Astrocyte (in vitro differentiated cells and primary cell): Measurements from ENCODE around the gene PTPRM. TPM values are rescaled to one million over a fixed set of nuclear protein-coding genes. Genes with fewer than 3 reads are reported as not detected.

ENCODE experiments used
- DNase-seq: peaks from one replicate; pipeline ENCODE4 v3.0.0-alpha.2; 2010; ENCODE audit warnings: low read depth
- FAIRE-seq: peaks from 2 replicates; lab custom pipeline; 2011; peaks lifted over from hg19 to GRCh38; lab: Jason Lieb, UNC
- H2AFZ ChIP-seq: 2 replicates; pipeline ENCODE4 v1.6.0; 2012; ENCODE audit warnings: low read depth, low read length, inconsistent platforms
- H3K27ac ChIP-seq: 2 replicates; pipeline ENCODE4 v1.5.1; 2011; ENCODE audit warnings: low read depth, low read length, inconsistent platforms
- H3K27me3 ChIP-seq: 2 replicates; pipeline ENCODE4 v1.6.0; 2011; ENCODE audit warnings: low read length, inconsistent platforms; ENCODE audit not compliant: insufficient read depth
- H3K36me3 ChIP-seq: 2 replicates; pipeline ENCODE4 v1.5.1; 2011; ENCODE audit warnings: low read length, inconsistent platforms; ENCODE audit not compliant: insufficient read depth
- H3K4me1 ChIP-seq: 2 replicates; pipeline ENCODE4 v1.5.1; 2011; ENCODE audit warnings: low read length, inconsistent platforms; ENCODE audit not compliant: insufficient read depth
- H3K4me2 ChIP-seq: 2 replicates; pipeline ENCODE4 v1.6.0; 2012; ENCODE audit warnings: low read length, inconsistent platforms
- H3K4me3 ChIP-seq: 2 replicates; pipeline ENCODE4 v1.5.1; 2011; ENCODE audit warnings: low read depth, mild to moderate bottlenecking, low read length, inconsistent platforms; ENCODE audit not compliant: insufficient read depth
- H3K79me2 ChIP-seq: 2 replicates; pipeline ENCODE4 v1.6.0; 2012; ENCODE audit warnings: mild to moderate bottlenecking, low read length, inconsistent platforms; ENCODE audit not compliant: insufficient read depth
- H3K9ac ChIP-seq: 2 replicates; pipeline ENCODE4 v1.6.0; 2012; ENCODE audit warnings: mild to moderate bottlenecking, low read length, inconsistent platforms
- H3K9me3 ChIP-seq: 2 replicates; pipeline ENCODE4 v1.5.1; 2012; ENCODE audit warnings: low read depth, mild to moderate bottlenecking, low read length, inconsistent platforms; ENCODE audit not compliant: insufficient read depth
- H4K20me1 ChIP-seq: 2 replicates; pipeline ENCODE4 v1.6.0; 2012; ENCODE audit warnings: low read length, inconsistent platforms; ENCODE audit not compliant: insufficient read depth
- H3K27ac Mint-ChIP-seq: one replicate; pipeline ENCODE4 v1.8.0; 2021; ENCODE audit warnings: mild to moderate bottlenecking, mixed read lengths; ENCODE audit not compliant: unreplicated experiment
- H3K27me3 Mint-ChIP-seq: one replicate; pipeline ENCODE4 v1.8.0; 2021; ENCODE audit warnings: low read depth, mixed read lengths; ENCODE audit not compliant: unreplicated experiment
- H3K36me3 Mint-ChIP-seq: one replicate; pipeline ENCODE4 v1.8.0; 2021; ENCODE audit warnings: low read depth, mixed read lengths; ENCODE audit not compliant: unreplicated experiment
- H3K4me1 Mint-ChIP-seq: one replicate; pipeline ENCODE4 v1.8.0; 2021; ENCODE audit warnings: low read depth, mixed read lengths; ENCODE audit not compliant: unreplicated experiment
- H3K4me3 Mint-ChIP-seq: one replicate; pipeline ENCODE4 v1.8.0; 2021; ENCODE audit warnings: mild to moderate bottlenecking, moderate library complexity, mixed read lengths; ENCODE audit not compliant: unreplicated experiment
- H3K9me3 Mint-ChIP-seq: one replicate; pipeline ENCODE4 v1.8.0; 2021; ENCODE audit warnings: mild to moderate bottlenecking, mixed read lengths; ENCODE audit not compliant: unreplicated experiment
- CTCF ChIP-seq: IDR thresholded peaks from 2 replicates; pipeline ENCODE4 v1.5.1; 2011; ENCODE audit warnings: low read depth, mild to moderate bottlenecking, inconsistent platforms, low read length, moderate library complexity; ENCODE audit not compliant: insufficient read depth
- EZH2 ChIP-seq: IDR thresholded peaks from 2 replicates; pipeline ENCODE4 v1.6.1; 2012; ENCODE audit warnings: mild to moderate bottlenecking, low read length, inconsistent platforms; ENCODE audit not compliant: insufficient read depth
- total RNA-seq: library from RNA; stranded (reverse); gene quantifications from 2 replicates; pipeline ENCODE4 v1.2.1, GENCODE V29; 2021

Gene PTPRM
- total RNA-seq, 1 donor from 2014 or later, result 59.6 TPM

GRCh38 chr18:8329186-8329771, 762.2 kb downstream of the PTPRM start:
- H3K4me1 Mint-ChIP-seq, result peaks cover 1% of the 10 kb centered on the region
- Histone ChIP-seq H3K9me3 (no peaks in the 10 kb centered on the region), H4K20me1 (no peaks in the 10 kb centered on the region), H3K4me1 (no peaks in the 10 kb centered on the region), H3K36me3 (no peaks in the 10 kb centered on the region), H3K27me3 (no peaks in the 10 kb centered on the region), H3K9ac (no peak overlapping the region), H3K4me3 (no peak overlapping the region), H2AFZ (no peak overlapping the region), H3K79me2 (no peaks in the 10 kb centered on the region), H3K27ac (no peak overlapping the region), H3K4me2 (no peak overlapping the region)
- H3K9me3 Mint-ChIP-seq, result no peaks in the 10 kb centered on the region
- H3K4me3 Mint-ChIP-seq, result no peak overlapping the region
- H3K27ac Mint-ChIP-seq, result no peak overlapping the region
- no peak for FAIRE-seq
- H3K27me3 Mint-ChIP-seq, result no peaks in the 10 kb centered on the region
- no peaks in the 10 kb centered on the region for H3K36me3 Mint-ChIP-seq
- TF ChIP-seq EZH2 (no peak), CTCF (no peak)
- peak; percentile 66 for DNase-seq

- H3K9me3 Mint-ChIP-seq, result no peaks in the 10 kb centered on the region
- Histone ChIP-seq H3K79me2 (no peaks in the 10 kb centered on the region), H3K4me1 (no peaks in the 10 kb centered on the region), H3K4me3 (no peak overlapping the region), H3K9ac (no peak overlapping the region), H3K9me3 (no peaks in the 10 kb centered on the region), H3K36me3 (no peaks in the 10 kb centered on the region), H2AFZ (no peak overlapping the region), H4K20me1 (no peaks in the 10 kb centered on the region), H3K27me3 (no peaks in the 10 kb centered on the region), H3K27ac (no peak overlapping the region), H3K4me2 (no peak overlapping the region)
- H3K27me3 Mint-ChIP-seq, result no peaks in the 10 kb centered on the region
- no peak for TF ChIP-seq CTCF
- no peak for TF ChIP-seq EZH2
- H3K4me1 Mint-ChIP-seq, result peaks cover 1% of the 10 kb centered on the region
- DNase-seq, result no peak
- no peak overlapping the region for H3K4me3 Mint-ChIP-seq
- no peaks in the 10 kb centered on the region for H3K36me3 Mint-ChIP-seq
- H3K27ac Mint-ChIP-seq, result no peak overlapping the region
- FAIRE-seq, result no peak
Measured at GRCh38 chr18:8330575-8330974, 763.5 kb downstream of the PTPRM start.

GRCh38 chr18:8332286-8332685, 765.2 kb downstream of the PTPRM start:
- no peaks in the 10 kb centered on the region for H3K36me3 ChIP-seq
- H3K4me1 Mint-ChIP-seq, result peaks cover 1% of the 10 kb centered on the region
- DNase-seq, result no peak
- no peak overlapping the region for H2AFZ ChIP-seq
- no peaks in the 10 kb centered on the region for H3K36me3 Mint-ChIP-seq
- no peak for TF ChIP-seq CTCF
- TF ChIP-seq EZH2, result no peak
- H3K4me1 ChIP-seq, result no peaks in the 10 kb centered on the region
- H3K79me2 ChIP-seq, result no peaks in the 10 kb centered on the region
- H3K27ac ChIP-seq, result no peak overlapping the region
- FAIRE-seq, result no peak
- no peak overlapping the region for H3K4me3 ChIP-seq
- H3K4me3 Mint-ChIP-seq, result no peak overlapping the region
- no peaks in the 10 kb centered on the region for H4K20me1 ChIP-seq
- H3K9me3 ChIP-seq, result no peaks in the 10 kb centered on the region
- no peaks in the 10 kb centered on the region for H3K9me3 Mint-ChIP-seq
- no peak overlapping the region for H3K4me2 ChIP-seq
- H3K27me3 Mint-ChIP-seq, result no peaks in the 10 kb centered on the region
- H3K27me3 ChIP-seq, result no peaks in the 10 kb centered on the region
- H3K27ac Mint-ChIP-seq, result no peak overlapping the region
- no peak overlapping the region for H3K9ac ChIP-seq
